Raji (cell line): ENCODE results near the gene PRODH2.

Experiments used
- POLR2A ChIP-seq: IDR thresholded peaks from 2 replicates; pipeline ENCODE4 v1.6.1; 2011; ENCODE audit warnings: low read depth, low read length, control low read depth; ENCODE audit not compliant: insufficient read depth

Gene PRODH2

GRCh38 chr19:35846038-35846668, 33.5 kb upstream of the PRODH2 start:
- no peak for TF ChIP-seq POLR2A

- no peak for TF ChIP-seq POLR2A
These were observed 32.8 kb upstream of the PRODH2 start for GRCh38 chr19:35845215-35846037.

DNA sequence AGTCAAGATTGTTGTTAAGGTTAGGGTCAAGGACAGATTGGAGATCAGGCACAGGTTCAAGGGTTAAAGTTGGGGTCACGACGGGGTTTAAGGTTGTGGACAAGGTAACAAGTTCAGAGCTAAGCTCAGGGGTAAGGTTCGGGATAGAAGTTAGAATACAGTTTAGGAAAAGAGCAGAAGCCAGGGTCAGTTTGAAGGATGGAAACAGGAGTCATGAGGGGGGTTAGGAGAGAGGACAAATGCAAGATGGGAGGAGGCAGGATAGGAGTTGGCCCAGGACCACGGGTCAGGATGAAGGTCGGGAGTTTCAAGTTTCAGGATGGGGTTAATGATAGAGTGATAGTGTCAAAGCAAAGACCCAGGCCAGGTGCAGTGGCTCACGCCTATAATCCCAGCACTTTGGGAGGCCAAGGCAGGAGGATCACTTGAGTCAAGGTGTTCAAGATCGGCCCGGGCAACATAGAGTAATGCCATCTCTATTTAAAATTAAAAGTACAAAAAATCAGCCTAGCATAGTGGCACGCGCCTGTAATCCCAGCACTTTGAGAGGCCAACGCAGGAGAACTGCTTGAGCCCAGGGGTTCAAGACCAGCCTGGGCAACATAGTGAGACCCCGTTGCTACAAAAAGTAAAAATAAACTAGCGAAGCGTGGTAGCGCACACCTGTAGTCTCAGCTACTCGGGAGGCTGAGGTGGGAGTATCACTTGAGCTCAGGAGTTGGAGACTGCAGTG, 32.0 kb upstream of the PRODH2 start:
- no peak for TF ChIP-seq POLR2A

GRCh38 chr19:35843676-35844481, 31.2 kb upstream of the PRODH2 start:
- TF ChIP-seq POLR2A = no peak

DNA sequence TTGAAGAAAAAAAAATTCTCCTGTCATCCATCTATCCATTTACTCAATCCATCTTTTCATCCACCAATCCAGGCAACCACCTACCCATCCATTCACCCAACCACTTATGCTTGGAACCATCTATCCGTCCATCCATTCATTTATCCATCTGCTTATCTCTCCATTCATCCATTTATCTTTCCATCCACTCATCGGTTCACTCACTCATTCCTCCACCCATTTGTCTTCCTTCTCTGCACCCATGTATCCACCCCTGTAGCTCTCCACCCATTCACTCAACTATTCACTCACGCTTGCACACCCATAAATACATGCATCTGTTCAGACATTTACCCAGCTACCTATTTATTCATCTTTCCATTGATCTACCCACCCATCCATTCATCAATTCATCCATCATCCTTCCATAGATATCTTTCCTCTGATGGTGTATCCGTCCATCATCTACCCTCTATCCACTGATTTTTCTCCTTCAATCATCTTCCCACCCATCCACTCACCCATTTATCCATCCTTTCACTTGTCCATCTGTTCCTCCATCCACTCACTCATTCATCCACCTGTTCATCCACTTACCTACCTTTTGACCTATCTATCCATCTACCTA, 30.1 kb upstream of the PRODH2 start:
- no peak for TF ChIP-seq POLR2A

GRCh38 chr19:35841961-35842595, 29.4 kb upstream of the PRODH2 start:
- TF ChIP-seq POLR2A = no peak

GRCh38 chr19:35833972-35834371, 21.3 kb upstream of the PRODH2 start:
- no peak for TF ChIP-seq POLR2A

DNA sequence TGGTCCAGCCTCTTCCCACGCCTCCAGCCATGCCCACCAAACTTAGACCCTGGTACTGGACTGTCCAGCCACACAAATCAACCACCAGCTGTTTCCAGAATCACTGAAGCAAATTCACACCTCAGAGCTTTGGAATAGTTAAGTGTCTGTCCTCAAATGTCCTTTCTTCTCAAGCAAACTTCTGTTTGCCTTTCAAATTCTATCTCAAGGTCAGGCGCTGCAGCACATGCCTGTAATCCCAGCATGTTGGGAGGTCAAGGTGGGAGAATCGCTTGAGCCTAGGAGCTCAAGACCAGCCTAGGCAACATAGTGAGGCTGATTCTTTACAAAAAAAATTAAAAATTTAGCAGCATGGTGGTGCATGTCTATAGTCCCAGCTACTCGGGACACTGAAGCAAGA, 19.4 kb upstream of the PRODH2 start:
- TF ChIP-seq POLR2A = no peak

DNA sequence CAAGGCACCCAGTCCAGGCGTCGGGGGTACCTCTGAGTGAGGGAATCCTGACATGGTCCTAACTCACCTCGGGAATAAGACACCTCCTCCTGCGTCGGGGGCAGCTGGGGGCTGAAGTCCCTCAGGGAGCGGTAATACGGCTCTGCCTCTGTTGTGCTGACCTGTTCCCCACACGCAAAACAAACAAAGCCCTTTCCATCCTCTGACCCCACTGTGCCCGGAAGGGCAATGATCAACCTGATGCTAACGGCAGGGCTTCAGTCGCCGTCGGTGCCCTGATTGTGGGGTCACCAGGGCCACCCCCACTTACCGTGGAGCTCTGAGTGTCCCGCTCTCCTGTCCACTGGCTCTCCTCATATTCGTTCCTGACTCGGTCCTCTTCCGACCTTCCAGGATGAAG, 18.3 kb upstream of the PRODH2 start:
- TF ChIP-seq POLR2A = no peak

- no peak for TF ChIP-seq POLR2A
These were observed 16.2 kb upstream of the PRODH2 start for GRCh38 chr19:35828692-35829301.

DNA sequence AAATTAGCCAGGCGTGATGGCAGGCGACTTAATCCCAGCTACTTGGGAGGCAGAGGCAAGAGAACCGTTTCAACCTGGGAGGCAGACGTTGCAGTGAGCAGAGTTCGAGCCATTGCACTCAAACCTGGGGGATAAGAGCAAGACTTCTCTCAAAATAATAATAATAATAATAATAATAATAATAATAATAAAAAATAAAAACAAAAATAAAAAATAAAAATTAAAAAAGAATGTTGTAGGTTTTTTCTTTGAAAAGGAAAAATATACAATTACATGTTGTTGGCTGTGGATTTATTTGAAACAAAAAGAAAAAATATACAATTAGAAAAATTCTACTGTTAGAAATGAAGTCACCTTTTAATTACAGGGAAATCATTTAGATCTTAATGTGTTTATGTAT, 11.5 kb upstream of the PRODH2 start:
- TF ChIP-seq POLR2A = no peak

GRCh38 chr19:35822579-35822978, 9.9 kb upstream of the PRODH2 start:
- no peak for TF ChIP-seq POLR2A

- TF ChIP-seq POLR2A = no peak
These were observed 5.8 kb upstream of the PRODH2 start for GRCh38 chr19:35818445-35818844.

DNA sequence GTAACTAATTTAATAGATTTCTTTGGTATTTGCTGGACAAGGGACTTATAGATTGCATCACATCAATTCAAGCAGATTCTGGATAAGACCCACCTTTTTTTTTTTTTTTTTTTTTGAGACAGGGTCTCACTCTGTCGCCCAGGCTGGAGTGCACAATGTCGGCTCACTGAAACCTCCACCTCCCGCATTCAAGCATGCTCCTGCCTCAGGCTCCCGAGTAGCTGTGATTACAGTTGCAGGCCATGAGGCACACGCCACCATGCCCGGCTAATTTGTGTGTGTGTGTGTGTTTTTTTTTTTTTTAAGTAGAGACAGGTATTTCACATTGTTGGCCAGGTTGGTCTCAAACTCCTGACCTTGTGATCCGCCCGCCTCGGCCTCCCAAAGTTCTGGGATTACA, 4.2 kb upstream of the PRODH2 start:
- no peak for TF ChIP-seq POLR2A

- TF ChIP-seq POLR2A = no peak
These were observed 3.6 kb upstream of the PRODH2 start for GRCh38 chr19:35816262-35816661.
